H1 (cell line): ENCODE data around the gene RGS4. TPM values are rescaled to one million over a fixed set of nuclear protein-coding genes. Genes with fewer than 3 reads are reported as not detected.

ENCODE experiments used
- RAD21 ChIP-seq, 2 experiments: IDR thresholded peaks in 1 of 2; conservative IDR thresholded peaks in 1 of 2; 2 replicates each; pipeline ENCODE4 v1.6.1; 2011; ENCODE audit warnings: low read depth in 2 of 2, low read length in 2 of 2, improper control_type of control experiment in 1 of 2, inconsistent platforms in 1 of 2, mild to moderate bottlenecking in 1 of 2, moderate library complexity in 1 of 2
- TAF7 ChIP-seq: optimal IDR thresholded peaks from 2 replicates; pipeline ENCODE3; 2011; ENCODE audit warnings: low read depth, mild to moderate bottlenecking, inconsistent platforms, low read length, moderate library complexity, borderline replicate concordance
- polyA plus RNA-seq, 7 experiments: library from polyadenylated mRNA; depleted of rRNA in 3 of 7; stranded (reverse) in 5 of 7; unstranded in 2 of 7; fragments of >200 nt in 5 of 7; fragments of 200-250 nt in 2 of 7; gene quantifications; 1 replicate in 5 of 7; 2 replicates in 1 of 7; 4 replicates in 1 of 7; pipeline versions ENCODE4 v1.2.1 to v1.2.3, GENCODE V29; 2011 to 2013; ENCODE audit warnings: missing spikeins in 2 of 7, mixed read lengths in 2 of 7
- total RNA-seq: library from RNA; stranded (reverse); fragmentation: NEBNext Ultra II Directional; extraction: Animal tissue kit (Norgen Biotek cat#: 25700); gene quantifications from 2 replicates; pipeline ENCODE4 v1.2.1, GENCODE V29; 2021

Gene RGS4
- total and polyA plus RNA-seq, 2 of the 8 experiments (the other 6 are each of a cell fraction or from before 2014, with no cell fraction given), result 0.26 to 0.74 TPM

DNA sequence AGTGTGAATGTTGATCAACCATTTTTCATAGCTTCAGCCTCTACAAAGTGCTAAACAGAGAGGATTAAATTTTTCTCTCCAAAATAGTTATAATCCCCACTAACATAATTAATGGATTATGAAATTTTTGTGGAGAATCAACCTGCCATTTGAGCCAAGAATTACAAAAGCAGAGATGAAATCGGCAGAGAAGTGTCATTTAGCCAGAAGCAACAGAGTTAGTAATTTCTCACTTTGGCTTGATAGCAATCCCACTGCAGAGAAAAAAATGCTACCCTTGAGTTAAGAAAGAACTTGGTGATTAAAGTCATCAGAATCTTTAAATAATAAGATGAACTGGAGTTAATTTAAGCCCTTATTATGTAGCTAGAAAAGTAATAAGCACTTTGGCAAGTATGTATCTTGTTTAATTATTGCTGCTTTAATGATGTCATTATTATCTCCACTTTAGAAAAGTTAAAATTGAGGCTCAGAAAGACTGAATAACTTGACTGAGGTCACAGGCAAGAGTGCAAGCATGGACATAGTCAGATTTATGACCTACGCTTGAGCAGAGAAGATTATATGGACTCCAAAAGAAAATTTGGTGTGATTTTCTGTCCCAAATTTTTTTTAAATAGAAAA is 37.3 kb downstream of the RGS4 start (continued):
- TF ChIP-seq RAD21 (IDR thresholded peaks at IDR 0.05 in 1 of 2, conservative IDR thresholded peaks at IDR 0.05 in 1 of 2; ENCODE audit: low read depth in 2 of 2, low read length in 2 of 2), result no peak
- no peak for TF ChIP-seq TAF7
